ENCODE data around the gene HELZ.

HELZ gene

GRCh38 chr17:67137026-67137370, 108.0 kb downstream of the HELZ start:
- TF ChIP-seq GATA2 (IDR thresholded peaks at IDR 0.05; ENCODE audit: low read depth, low read length) (no peak), GATA3 (IDR thresholded peaks at IDR 0.05; ENCODE audit: low read depth, low read length) (no peak)

- TF ChIP-seq GATA3 (IDR thresholded peaks at IDR 0.05; ENCODE audit: low read depth, low read length) (no peak), GATA2 (IDR thresholded peaks at IDR 0.05; ENCODE audit: low read depth, low read length) (no peak)
Observed at GRCh38 chr17:67136191-67137025, 108.6 kb downstream of the HELZ start.

- TF ChIP-seq GATA3 (IDR thresholded peaks at IDR 0.05; ENCODE audit: low read depth, low read length) (no peak), GATA2 (IDR thresholded peaks at IDR 0.05; ENCODE audit: low read depth, low read length) (no peak)
Observed at GRCh38 chr17:67133161-67133560, 111.8 kb downstream of the HELZ start.

- TF ChIP-seq GATA3 (IDR thresholded peaks at IDR 0.05; ENCODE audit: low read depth, low read length) (no peak), GATA2 (IDR thresholded peaks at IDR 0.05; ENCODE audit: low read depth, low read length) (no peak)
Observed at GRCh38 chr17:67132366-67132765, 112.6 kb downstream of the HELZ start.

- TF ChIP-seq GATA2 (IDR thresholded peaks at IDR 0.05; ENCODE audit: low read depth, low read length) (no peak), GATA3 (IDR thresholded peaks at IDR 0.05; ENCODE audit: low read depth, low read length) (no peak)
Observed at GRCh38 chr17:67130768-67131167, 114.2 kb downstream of the HELZ start.

- TF ChIP-seq GATA3 (IDR thresholded peaks at IDR 0.05; ENCODE audit: low read depth, low read length) (no peak), GATA2 (IDR thresholded peaks at IDR 0.05; ENCODE audit: low read depth, low read length) (no peak)
Observed at GRCh38 chr17:67129283-67129682, 115.7 kb downstream of the HELZ start.

- no peak; the same call in 1 of the 2 replicates for TF ChIP-seq GATA3 (IDR thresholded peaks at IDR 0.05; ENCODE audit: low read depth, low read length)
Observed at GRCh38 chr17:67128700-67129099, 116.3 kb downstream of the HELZ start.

- no peak for TF ChIP-seq GATA3 (IDR thresholded peaks at IDR 0.05; ENCODE audit: low read depth, low read length)
- TF ChIP-seq GATA2 (IDR thresholded peaks at IDR 0.05; ENCODE audit: low read depth, low read length), result no peak
Observed at GRCh38 chr17:67127925-67128324, 117.1 kb downstream of the HELZ start.

GRCh38 chr17:67126983-67127382, 118.0 kb downstream of the HELZ start:
- TF ChIP-seq GATA3 (IDR thresholded peaks at IDR 0.05; ENCODE audit: low read depth, low read length) (no peak), GATA2 (IDR thresholded peaks at IDR 0.05; ENCODE audit: low read depth, low read length) (no peak)

- no peak for TF ChIP-seq GATA2 (IDR thresholded peaks at IDR 0.05; ENCODE audit: low read depth, low read length)
- no peak for TF ChIP-seq GATA3 (IDR thresholded peaks at IDR 0.05; ENCODE audit: low read depth, low read length)
Observed at GRCh38 chr17:67125924-67126323, 119.1 kb downstream of the HELZ start.

- peak; percentile 100 for TF ChIP-seq GATA3 (IDR thresholded peaks at IDR 0.05; ENCODE audit: low read depth, low read length)
- TF ChIP-seq GATA2 (IDR thresholded peaks at IDR 0.05; ENCODE audit: low read depth, low read length), result peak; percentile 99
Observed at GRCh38 chr17:67125417-67125816, 119.6 kb downstream of the HELZ start.

- TF ChIP-seq GATA3 (IDR thresholded peaks at IDR 0.05; ENCODE audit: low read depth, low read length) (peak; percentile 99), GATA2 (IDR thresholded peaks at IDR 0.05; ENCODE audit: low read depth, low read length) (peak; percentile 73)
Observed at GRCh38 chr17:67124450-67125148, 120.4 kb downstream of the HELZ start.

GRCh38 chr17:67123699-67124098, 121.3 kb downstream of the HELZ start:
- TF ChIP-seq GATA3 (IDR thresholded peaks at IDR 0.05; ENCODE audit: low read depth, low read length), result no peak
- TF ChIP-seq GATA2 (IDR thresholded peaks at IDR 0.05; ENCODE audit: low read depth, low read length), result no peak

GRCh38 chr17:67121316-67121891, 123.6 kb downstream of the HELZ start:
- TF ChIP-seq GATA2 (IDR thresholded peaks at IDR 0.05; ENCODE audit: low read depth, low read length), result no peak
- TF ChIP-seq GATA3 (IDR thresholded peaks at IDR 0.05; ENCODE audit: low read depth, low read length), result no peak

- no peak for TF ChIP-seq GATA3 (IDR thresholded peaks at IDR 0.05; ENCODE audit: low read depth, low read length)
Observed at GRCh38 chr17:67119102-67119501, 125.9 kb downstream of the HELZ start.

Measured in SH-SY5Y (cell line).